Kasumi-1 (cell line): ENCODE measurements around the gene MYO1F.
A peak's percentile ranks its signal among the peaks of the same experiment; 100 is the strongest.
"Not testable (repeated sequence)": the region's sequence is repeated elsewhere in the genome, so short reads cannot be mapped to it uniquely, and the experiment has no call there.

ENCODE experiments used
- DNase-seq, 2 experiments: peaks; one replicate each; lab custom pipeline; 2025; lab: John Stamatoyannopoulos, UW

The MYO1F gene

GRCh38 chr19:8577247-8577646 lies at the start of gene MYO1F:
MYO1F (minus strand) TSS chr19:8577442; CDS start chr19:8577309, 133 bp downstream.
- DNase-seq, result peak; percentile 32 to 33

DNA sequence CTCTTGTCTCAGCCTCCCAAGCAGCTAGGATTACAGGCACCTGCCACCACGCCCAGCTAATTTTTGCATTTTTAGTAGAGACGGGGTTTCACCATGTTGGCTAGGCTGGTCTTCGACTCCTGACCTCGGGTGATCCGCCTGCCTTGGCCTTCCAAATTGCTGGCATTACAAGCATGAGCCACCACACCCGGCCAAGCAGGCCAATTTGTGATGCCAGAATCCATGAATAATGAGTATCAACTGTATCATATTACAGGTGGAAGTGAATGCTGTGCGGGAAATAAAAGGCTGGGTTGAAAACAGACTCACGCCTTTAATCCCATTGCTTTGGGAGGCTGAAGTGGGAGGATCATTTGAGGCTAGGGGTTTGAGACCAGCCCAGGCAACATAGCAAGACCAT lies 49.6 kb upstream of the MYO1F start:
- no peak for DNase-seq

DNA sequence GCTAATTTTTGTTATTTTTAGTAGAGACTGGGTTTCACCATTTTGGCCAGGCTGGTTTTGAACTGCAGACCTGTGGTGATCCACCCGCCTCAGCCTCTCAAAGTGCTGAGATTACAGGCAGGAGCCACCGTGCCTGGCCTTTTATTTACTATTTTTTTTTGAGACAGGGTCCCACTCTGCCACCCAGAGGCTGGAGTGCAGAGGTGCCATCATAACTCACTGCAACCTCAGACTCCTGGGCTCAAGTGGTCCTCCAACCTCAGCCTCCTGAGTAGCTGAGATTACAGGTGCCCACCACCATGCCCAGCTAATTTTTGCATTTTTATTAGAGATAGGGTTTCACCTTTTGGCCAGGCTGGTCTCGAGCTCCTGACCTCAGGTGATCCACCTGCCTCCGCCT lies 45.6 kb upstream of the MYO1F start:
- DNase-seq, result peak; percentile 17 to 24

GRCh38 chr19:8618751-8619150 lies 41.5 kb upstream of the MYO1F start:
- no peak for DNase-seq

GRCh38 chr19:8617984-8618383 lies 40.7 kb upstream of the MYO1F start:
- DNase-seq, result no peak

GRCh38 chr19:8617325-8617724 lies 40.1 kb upstream of the MYO1F start:
- not testable (repeated sequence) for DNase-seq

- DNase-seq, result no peak
Observed at GRCh38 chr19:8616861-8617260, 39.6 kb upstream of the MYO1F start.

GRCh38 chr19:8615813-8616596 lies 38.8 kb upstream of the MYO1F start:
- peak; percentile 70 to 78 for DNase-seq

DNA sequence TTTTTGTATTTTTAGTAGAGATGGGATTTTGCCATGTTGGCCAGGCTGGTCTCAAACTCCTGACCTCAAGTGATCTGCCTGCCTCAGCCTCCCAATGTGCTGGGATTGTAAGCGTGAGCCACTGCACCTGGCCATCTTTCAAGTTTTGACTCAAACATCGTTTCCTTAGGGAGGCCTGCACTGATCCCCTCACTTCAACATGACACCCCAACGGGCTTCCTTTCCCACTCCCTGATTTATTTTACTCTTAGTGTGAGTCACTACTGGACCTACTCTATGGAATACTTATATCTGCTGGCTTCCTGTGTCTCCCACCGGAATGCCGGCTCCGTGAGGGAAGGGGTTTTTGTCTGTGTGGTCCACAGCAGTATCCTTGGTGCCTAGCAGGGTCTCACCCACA lies 37.8 kb upstream of the MYO1F start:
- no peak for DNase-seq

GRCh38 chr19:8614455-8614854 lies 37.2 kb upstream of the MYO1F start:
- no peak for DNase-seq

DNA sequence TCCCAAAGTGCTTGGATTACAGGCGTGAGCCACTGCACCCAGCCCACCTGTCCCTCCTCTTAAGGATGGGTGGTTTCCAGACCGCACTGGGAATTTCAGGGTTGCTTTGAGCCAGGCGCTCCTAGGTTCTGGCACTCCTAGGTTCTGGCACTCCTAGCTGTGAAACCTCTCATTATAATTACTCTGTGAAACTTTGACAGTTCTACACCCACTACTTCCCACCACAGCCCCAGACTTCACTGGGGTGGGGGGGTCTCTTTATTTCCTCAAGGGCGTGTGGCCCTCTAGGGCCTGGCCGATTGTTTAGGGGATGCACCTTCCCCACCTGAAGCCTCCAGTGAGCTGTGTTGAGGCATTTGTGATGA lies 35.5 kb upstream of the MYO1F start:
- no peak for DNase-seq

DNA sequence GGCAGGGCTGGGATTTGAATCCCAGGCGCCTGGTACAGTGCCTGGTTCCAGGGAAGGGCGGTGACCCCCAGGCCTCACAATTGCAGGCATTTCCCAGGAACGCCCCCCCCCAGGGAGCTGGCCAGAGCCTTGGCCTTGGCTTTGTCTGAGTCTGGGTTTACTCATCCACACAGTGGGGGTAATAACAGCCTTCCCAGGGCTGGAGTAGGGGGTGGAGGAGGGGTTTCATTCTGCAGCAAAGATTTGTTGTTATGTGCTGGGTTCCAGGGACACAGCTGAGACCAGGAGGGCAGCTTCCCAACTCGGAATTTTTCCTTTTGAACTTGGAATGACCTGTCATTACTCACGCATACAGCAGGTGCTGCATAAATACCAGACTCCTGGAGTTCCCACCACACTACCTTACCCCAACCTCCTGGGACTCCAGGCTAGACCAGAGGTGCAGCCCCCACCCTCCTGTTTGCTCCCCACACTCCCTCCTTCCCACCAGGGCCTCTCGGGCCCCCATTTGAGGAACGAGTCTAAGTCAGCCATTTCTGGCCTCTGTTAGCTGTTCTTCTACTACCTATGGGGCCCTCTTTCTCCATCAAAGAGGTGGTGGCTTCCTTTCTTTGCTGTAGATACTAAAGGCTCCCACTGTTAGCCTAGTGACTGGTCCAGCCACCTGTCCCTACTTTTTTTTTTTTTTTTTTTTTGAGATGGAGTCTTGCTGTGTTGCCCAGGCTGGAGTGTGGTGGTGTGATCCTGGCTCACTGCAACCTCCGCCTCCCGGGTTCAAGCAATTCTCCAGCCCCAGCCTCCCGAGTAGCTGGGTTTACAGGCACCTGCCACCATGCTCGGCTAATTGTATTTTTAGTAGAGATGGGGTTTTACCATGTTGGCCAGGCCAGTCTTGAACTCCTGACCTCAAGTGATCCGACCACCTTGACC lies 34.9 kb upstream of the MYO1F start:
- DNase-seq, result no peak

- no peak for DNase-seq
Observed at GRCh38 chr19:8611391-8611876, 34.2 kb upstream of the MYO1F start.

DNA sequence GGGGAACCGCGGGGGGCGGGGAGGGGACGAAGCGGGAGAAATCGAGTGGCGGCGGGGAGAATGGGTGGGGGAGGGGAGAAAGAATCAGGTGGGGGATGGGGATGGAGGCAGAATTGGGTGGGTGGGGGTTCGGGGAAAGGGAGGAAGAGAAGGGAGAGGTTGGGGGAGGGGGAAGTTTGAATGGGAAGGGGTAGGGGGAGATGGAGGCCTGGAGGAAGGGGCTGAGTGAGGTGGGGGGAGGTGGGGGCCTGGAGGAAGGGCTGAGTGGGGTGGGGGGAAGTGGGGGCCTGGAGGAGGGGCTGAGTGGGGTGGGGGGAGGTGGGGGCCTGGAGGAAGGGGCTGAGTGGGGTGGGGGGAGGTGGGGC lies 33.7 kb upstream of the MYO1F start:
- no peak for DNase-seq

GRCh38 chr19:8610041-8610935 lies 33.0 kb upstream of the MYO1F start, which contains the start of gene ADAMTS10:
ADAMTS10 (minus strand) TSS chr19:8610715; CDS start chr19:8605710, 5,005 bp downstream.
- DNase-seq, result no peak

GRCh38 chr19:8609279-8610040 lies 32.2 kb upstream of the MYO1F start:
- no peak for DNase-seq

GRCh38 chr19:8608941-8609278 lies 31.7 kb upstream of the MYO1F start:
- DNase-seq, result no peak

DNA sequence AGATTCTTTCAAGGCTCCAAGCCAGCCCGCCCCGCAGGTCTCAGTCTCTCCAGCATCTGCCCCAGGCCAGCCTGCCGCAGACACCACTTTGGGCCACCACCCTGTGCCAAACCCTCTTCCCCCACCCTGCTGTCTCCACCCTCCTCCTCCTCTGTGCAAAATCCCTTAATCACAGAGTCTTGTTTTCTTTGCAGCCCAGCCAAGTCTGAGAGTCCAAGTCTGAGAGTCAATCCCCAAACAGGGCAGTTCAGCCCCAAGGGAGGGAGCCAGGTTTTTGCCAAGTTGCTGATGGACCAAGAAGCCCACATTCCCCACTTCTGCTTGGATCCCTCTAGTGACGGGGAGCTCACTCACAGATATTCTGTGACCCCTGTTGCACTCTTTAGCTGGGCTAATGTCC lies 30.1 kb upstream of the MYO1F start:
- DNase-seq, result no peak

- DNase-seq, result no peak
Observed at GRCh38 chr19:8605514-8605913, 28.3 kb upstream of the MYO1F start.

DNA sequence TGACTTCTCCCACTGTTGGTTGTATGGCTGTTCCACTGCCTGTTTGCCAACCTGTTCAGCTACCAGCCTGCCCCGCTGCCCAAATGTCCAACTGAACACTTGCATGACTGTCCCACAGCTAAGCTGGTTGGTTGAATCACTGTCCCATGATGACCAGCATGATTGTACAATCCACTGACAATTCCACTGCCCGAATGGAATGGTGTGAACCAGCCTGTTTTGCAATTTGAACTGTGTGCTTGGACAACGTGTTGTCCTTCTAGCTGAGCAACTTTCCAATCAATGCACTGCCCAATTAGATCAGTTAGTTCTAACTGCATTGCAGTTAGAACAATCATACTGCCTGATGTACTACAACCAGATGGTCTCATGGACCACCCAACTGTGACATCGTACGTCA lies 24.6 kb upstream of the MYO1F start:
- no peak for DNase-seq

GRCh38 chr19:8600816-8601215 lies 23.6 kb upstream of the MYO1F start:
- DNase-seq, result no peak
